A673 (cell line): ENCODE data around the gene SMC4. TPM values are rescaled to one million over a fixed set of nuclear protein-coding genes. Genes with fewer than 3 reads are reported as not detected.

Experiments
- BruUV-seq: library from RNA; stranded (reverse); fragments of 400-500 nt; replicated peaks from 2 replicates; lab custom pipeline; 2021; lab: Mats Ljungman, UMichigan
- CTCF ChIA-PET: fragments of 300-600 bp; sonication (Branson Sonifier 250); formaldehyde crosslinking; loops from one replicate; lab custom pipeline; 2022; ENCODE audit warnings: antibody characterized with exemption; lab: Charles Lee
- POLR2A ChIA-PET: fragments of 300-600 bp; sonication (Branson Sonifier 250); formaldehyde crosslinking; loops from one replicate; lab custom pipeline; 2022; ENCODE audit warnings: antibody characterized with exemption; ENCODE audit not compliant: low non-redundant PET; lab: Charles Lee
- DNase-seq: peaks from one replicate; pipeline ENCODE4 v3.0.0-alpha.2; 2015; ENCODE audit warnings: low spot score
- H3K27ac ChIP-seq: fragments of 200-600 bp; sonication (generic); 2 replicates; pipeline ENCODE4 v1.5.1; 2016; ENCODE audit warnings: mixed run types, low read depth, mild to moderate bottlenecking, mixed read lengths, antibody characterized with exemption, low read length; ENCODE audit not compliant: poor library complexity, severe bottlenecking
- H3K27me3 ChIP-seq: fragments of 200-600 bp; sonication (generic); replicated peaks from 2 replicates; pipeline ENCODE4 v1.6.1; 2017; ENCODE audit warnings: mixed run types, low read depth, mild to moderate bottlenecking, mixed read lengths, antibody characterized with exemption, low read length; ENCODE audit not compliant: insufficient read depth, poor library complexity
- H3K36me3 ChIP-seq: fragments of 200-600 bp; sonication (generic); 2 replicates; pipeline ENCODE4 v1.6.1; 2016; ENCODE audit warnings: mixed run types, mild to moderate bottlenecking, mixed read lengths, antibody characterized with exemption, low read length; ENCODE audit not compliant: insufficient read depth, poor library complexity, severe bottlenecking
- H3K4me1 ChIP-seq: fragments of 200-600 bp; sonication (generic); 2 replicates; pipeline ENCODE4 v1.6.1; 2017; ENCODE audit warnings: mixed run types, mild to moderate bottlenecking, mixed read lengths, antibody characterized with exemption, low read length; ENCODE audit not compliant: insufficient read depth, poor library complexity, severe bottlenecking
- H3K4me3 ChIP-seq: fragments of 200-600 bp; sonication (generic); 2 replicates; pipeline ENCODE4 v1.5.1; 2016; ENCODE audit warnings: low read depth, mixed run types, mild to moderate bottlenecking, mixed read lengths, low read length; ENCODE audit not compliant: poor library complexity, severe bottlenecking
- H3K9me3 ChIP-seq: fragments of 200-600 bp; sonication (generic); 2 replicates; pipeline ENCODE4 v1.6.1; 2016; ENCODE audit warnings: mixed run types, low read depth, mild to moderate bottlenecking, mixed read lengths, antibody characterized with exemption, low read length; ENCODE audit not compliant: poor library complexity, severe bottlenecking
- CTCF ChIP-seq: fragments of 300-800, 200-600 bp; sonication (generic); conservative IDR thresholded peaks from 2 replicates; pipeline ENCODE4 v1.5.1; 2017; ENCODE audit warnings: low read depth, mild to moderate bottlenecking, antibody characterized with exemption, low read length, moderate library complexity, mixed read lengths
- EZH2 ChIP-seq: fragments of 200-600 bp; sonication (generic); IDR thresholded peaks from 2 replicates; pipeline ENCODE4 v1.6.1; 2017; ENCODE audit warnings: borderline replicate concordance, low read depth, mild to moderate bottlenecking, mixed read lengths, antibody characterized with exemption, low read length; ENCODE audit not compliant: poor library complexity, severe bottlenecking
- intact Hi-C: fragments of 100-400 bp; cut with micrococcal nuclease; formaldehyde crosslinking; loops from one replicate; pipeline ENCODE4 v1.10.0; 2022; ENCODE audit not compliant: unreplicated experiment
- total RNA-seq: library from RNA; stranded (reverse); gene quantifications from 2 replicates; pipeline ENCODE4 v1.2.3, GENCODE V29; 2021

SMC4 gene
- total RNA-seq, 1 experiment from 2014 or later: 209 TPM

DNA sequence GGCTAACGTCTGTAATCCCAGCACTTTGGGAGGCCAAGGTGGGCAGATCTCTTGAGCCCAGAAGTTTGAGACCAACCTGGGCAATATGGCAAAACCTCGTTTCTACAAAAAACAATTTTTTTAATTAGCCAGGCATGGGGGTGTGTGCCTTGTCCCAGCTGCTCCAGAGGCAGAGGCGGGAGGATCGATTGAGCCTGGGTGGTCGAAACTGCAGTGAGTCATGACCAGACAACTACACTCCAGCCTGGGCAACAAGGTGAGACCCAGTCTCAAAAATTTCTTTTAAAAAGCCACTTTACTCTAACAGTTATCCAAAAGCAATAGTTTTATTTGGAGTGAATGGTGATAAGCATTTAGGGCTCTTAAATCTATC is 37.6 kb downstream of the SMC4 start:
- no peak for DNase-seq
- H3K27me3 ChIP-seq: no peaks in the 10 kb centered on the region
- ChIA-PET CTCF (no interaction called here), POLR2A (no interaction called here)
- H3K4me1 ChIP-seq: peaks cover 6% of the 10 kb centered on the region
- no TSS peak for BruUV-seq
- H3K27ac ChIP-seq: no peak overlapping the region
- TF ChIP-seq EZH2 (no peak), CTCF (no peak)
- no peak overlapping the region for H3K4me3 ChIP-seq
- intact Hi-C loops: loop anchor here (10.0 kb wide), 1 partner anchor 988 kb away; no protein-coding TSS in a partner anchor
- H3K9me3 ChIP-seq: no peaks in the 10 kb centered on the region
- H3K36me3 ChIP-seq: peaks cover 60% of the 10 kb centered on the region

GRCh38 chr3:160440687-160441086 is 41.2 kb downstream of the SMC4 start:
- H3K4me1 ChIP-seq: peaks cover 6% of the 10 kb centered on the region
- H3K27me3 ChIP-seq: no peaks in the 10 kb centered on the region
- ChIA-PET CTCF (no interaction called here), POLR2A (no interaction called here)
- H3K36me3 ChIP-seq: peaks cover 23% of the 10 kb centered on the region
- no peak for DNase-seq
- H3K9me3 ChIP-seq: no peaks in the 10 kb centered on the region
- intact Hi-C loops: no loop called here
- no peak overlapping the region for H3K4me3 ChIP-seq
- TF ChIP-seq EZH2 (no peak), CTCF (no peak)
- H3K27ac ChIP-seq: peak overlapping the region; percentile 2
- BruUV-seq: no TSS peak

DNA sequence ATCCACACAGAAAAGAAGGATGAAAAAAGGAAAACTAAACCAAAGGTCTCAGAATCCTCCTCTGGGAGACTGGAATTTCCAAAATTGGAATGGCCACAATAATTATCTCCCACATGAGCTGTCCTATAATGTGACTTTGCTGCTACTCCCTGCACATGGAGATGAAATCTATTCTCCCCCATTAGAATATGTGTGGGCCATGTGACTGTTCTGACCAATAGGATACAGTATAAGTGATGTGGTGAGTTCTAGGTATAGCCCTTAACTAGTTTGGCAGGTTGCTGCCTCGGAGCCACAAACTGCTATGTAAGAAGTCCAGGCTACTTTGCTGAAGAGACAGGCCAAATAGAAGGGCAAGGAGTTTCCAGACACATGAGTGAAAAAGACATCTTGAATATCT is 45.0 kb downstream of the SMC4 start:
- no peaks in the 10 kb centered on the region for H3K9me3 ChIP-seq
- H3K27me3 ChIP-seq: no peaks in the 10 kb centered on the region
- TF ChIP-seq CTCF (no peak), EZH2 (no peak)
- H3K4me3 ChIP-seq: no peak overlapping the region
- ChIA-PET POLR2A (no interaction called here), CTCF (no interaction called here)
- H3K27ac ChIP-seq: no peak overlapping the region
- H3K36me3 ChIP-seq: no peaks in the 10 kb centered on the region
- no TSS peak for BruUV-seq
- peaks cover 6% of the 10 kb centered on the region for H3K4me1 ChIP-seq
- intact Hi-C loops: no loop called here
- no peak for DNase-seq
